HCT116 (cell line): ENCODE data around the gene EZH1.

ENCODE experiments used
- RAD21 ChIP-seq: IDR thresholded peaks from 2 replicates; pipeline ENCODE4 v1.6.1; 2012; ENCODE audit warnings: low read depth, mild to moderate bottlenecking
- SRF ChIP-seq: IDR thresholded peaks from 2 replicates; pipeline ENCODE4 v1.6.1; 2012; ENCODE audit warnings: low read depth
- TF ChIP-seq, protein P1 (sequence below), 3 experiments: fragments of 200-600 bp in 1 of 3; sonication (generic) in 1 of 3; IDR thresholded peaks in 2 of 3; conservative IDR thresholded peaks in 1 of 3; 2 replicates each; pipeline ENCODE4 v1.5.1; 2012 to 2017; ENCODE audit warnings: low read depth in 2 of 3, low read length in 2 of 3, antibody characterized with exemption in 1 of 3, borderline replicate concordance in 1 of 3, control low read depth in 1 of 3, mild to moderate bottlenecking in 1 of 3, mixed read lengths in 1 of 3, mixed run types in 1 of 3, moderate library complexity in 1 of 3; ENCODE audit not compliant: insufficient read depth in 1 of 3

DNA sequence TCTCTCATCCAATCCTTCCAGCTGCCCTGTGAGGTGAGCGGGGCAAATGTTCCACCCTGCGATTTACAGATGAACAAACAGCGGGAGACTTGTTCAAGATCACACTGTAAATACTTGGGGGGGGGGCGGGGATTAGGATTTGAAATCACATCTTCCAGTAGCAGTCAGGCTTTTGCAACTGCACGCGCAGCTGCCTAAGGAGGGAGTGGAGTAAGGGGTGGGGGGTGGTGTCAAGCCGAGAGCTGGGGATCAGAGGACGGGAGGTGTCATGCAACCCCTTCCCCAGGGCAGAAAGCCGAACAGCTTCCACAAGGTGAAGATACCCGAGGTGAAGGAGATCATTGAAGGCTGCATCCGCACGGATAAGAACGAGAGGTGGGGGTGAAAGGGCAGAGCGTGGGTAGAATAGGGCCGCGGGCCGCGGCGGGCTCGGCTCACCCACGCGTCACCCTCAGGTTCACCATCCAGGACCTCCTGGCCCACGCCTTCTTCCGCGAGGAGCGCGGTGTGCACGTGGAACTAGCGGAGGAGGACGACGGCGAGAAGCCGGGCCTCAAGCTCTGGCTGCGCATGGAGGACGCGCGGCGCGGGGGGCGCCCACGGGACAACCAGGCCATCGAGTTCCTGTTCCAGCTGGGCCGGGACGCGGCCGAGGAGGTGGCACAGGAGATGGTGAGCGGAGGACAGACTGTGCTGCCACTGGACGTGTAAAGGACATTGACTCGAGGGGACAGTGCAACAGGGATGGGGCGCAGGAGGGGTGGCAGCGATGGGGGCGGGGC, 40.2 kb upstream of the EZH1 start:
- TF ChIP-seq RAD21 (no peak), SRF (no peak)
- TF ChIP-seq, protein P1, sequence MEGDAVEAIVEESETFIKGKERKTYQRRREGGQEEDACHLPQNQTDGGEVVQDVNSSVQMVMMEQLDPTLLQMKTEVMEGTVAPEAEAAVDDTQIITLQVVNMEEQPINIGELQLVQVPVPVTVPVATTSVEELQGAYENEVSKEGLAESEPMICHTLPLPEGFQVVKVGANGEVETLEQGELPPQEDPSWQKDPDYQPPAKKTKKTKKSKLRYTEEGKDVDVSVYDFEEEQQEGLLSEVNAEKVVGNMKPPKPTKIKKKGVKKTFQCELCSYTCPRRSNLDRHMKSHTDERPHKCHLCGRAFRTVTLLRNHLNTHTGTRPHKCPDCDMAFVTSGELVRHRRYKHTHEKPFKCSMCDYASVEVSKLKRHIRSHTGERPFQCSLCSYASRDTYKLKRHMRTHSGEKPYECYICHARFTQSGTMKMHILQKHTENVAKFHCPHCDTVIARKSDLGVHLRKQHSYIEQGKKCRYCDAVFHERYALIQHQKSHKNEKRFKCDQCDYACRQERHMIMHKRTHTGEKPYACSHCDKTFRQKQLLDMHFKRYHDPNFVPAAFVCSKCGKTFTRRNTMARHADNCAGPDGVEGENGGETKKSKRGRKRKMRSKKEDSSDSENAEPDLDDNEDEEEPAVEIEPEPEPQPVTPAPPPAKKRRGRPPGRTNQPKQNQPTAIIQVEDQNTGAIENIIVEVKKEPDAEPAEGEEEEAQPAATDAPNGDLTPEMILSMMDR (IDR thresholded peaks at IDR 0.05 in 2 of 3, conservative IDR thresholded peaks at IDR 0.05 in 1 of 3; ENCODE audit: borderline replicate concordance in 1 of 3, insufficient read depth in 1 of 3, low read depth in 2 of 3, low read length in 2 of 3): no peak
